GM12892 (cell line): ENCODE measurements around the gene OSBPL8.

Experiments
- POLR2A ChIP-seq: IDR thresholded peaks from 2 replicates; pipeline ENCODE4 v1.6.1; 2011; ENCODE audit warnings: low read depth, low read length, control low read depth
- POLR2AphosphoS5 ChIP-seq: IDR thresholded peaks from 2 replicates; pipeline ENCODE4 v1.6.1; 2011; ENCODE audit warnings: low read depth, low read length, control low read depth
- TAF1 ChIP-seq: IDR thresholded peaks from 2 replicates; pipeline ENCODE4 v1.6.1; 2011; ENCODE audit warnings: low read depth, mild to moderate bottlenecking, control low read depth, low read length, borderline replicate concordance

GRCh38 chr12:76519538-76519937, 40.0 kb downstream of the OSBPL8 start:
- TF ChIP-seq TAF1, result no peak
- no peak for TF ChIP-seq POLR2A
- no peak for TF ChIP-seq POLR2AphosphoS5
